Left ventricle myocardium inferior (tissue), 1 donor: ENCODE data around the gene MVB12B. TPM values are rescaled to one million over a fixed set of nuclear protein-coding genes. Genes with fewer than 3 reads are reported as not detected.

Experiments
- DNase-seq: peaks from one replicate; pipeline ENCODE4 v3.0.0-alpha.2; 2020
- H3K27ac ChIP-seq: fragments of 200-600 bp; replicated peaks from 2 replicates; pipeline ENCODE4 v1.8.0; 2021
- H3K27me3 ChIP-seq: fragments of 200-600 bp; 2 replicates; pipeline ENCODE4 v1.8.0; 2021; ENCODE audit warnings: low read depth
- H3K36me3 ChIP-seq: fragments of 200-600 bp; 2 replicates; pipeline ENCODE4 v1.8.0; 2021
- H3K4me1 ChIP-seq: fragments of 200-600 bp; 2 replicates; pipeline ENCODE4 v1.8.0; 2021
- H3K4me3 ChIP-seq: fragments of 200-600 bp; 2 replicates; pipeline ENCODE4 v1.8.0; 2021; ENCODE audit warnings: mild to moderate bottlenecking, moderate library complexity
- H3K9me3 ChIP-seq: fragments of 200-600 bp; replicated peaks from 2 replicates; pipeline ENCODE4 v1.8.0; 2021
- CTCF ChIP-seq: fragments of 200-600 bp; IDR thresholded peaks from 2 replicates; pipeline ENCODE4 v1.8.0; 2021; ENCODE audit warnings: antibody characterized with exemption, mild to moderate bottlenecking, borderline replicate concordance
- intact Hi-C: fragments of 100-400 bp; cut with micrococcal nuclease; formaldehyde crosslinking; loops from one replicate; pipeline ENCODE4 v1.11.0; 2022
- total RNA-seq: library from RNA; stranded (reverse); fragmentation: NEBNext Ultra II Directional; extraction: Animal tissue kit (Norgen Biotek cat#: 25700); gene quantifications from one replicate; pipeline ENCODE4 v1.2.1, GENCODE V29; 2021
- donor health status: DM: no; HTN: yes; CAD: no; lungs with severe emphysema.

The MVB12B gene
- total RNA-seq, 1 donor from 2014 or later, result 11.2 TPM

- Histone ChIP-seq H3K9me3 (peaks cover 43% of the 10 kb centered on the region), H3K27me3 (no peaks in the 10 kb centered on the region), H3K4me3 (no peak overlapping the region), H3K27ac (no peak overlapping the region), H3K4me1 (peaks cover 7% of the 10 kb centered on the region), H3K36me3 (peaks cover 10% of the 10 kb centered on the region)
- no peak for TF ChIP-seq CTCF
- no peak for DNase-seq
- intact Hi-C loops, result no loop called here
Measured at GRCh38 chr9:126361810-126362238, 35.2 kb downstream of the MVB12B start.

GRCh38 chr9:126363250-126363649, 36.6 kb downstream of the MVB12B start:
- peaks cover 10% of the 10 kb centered on the region for H3K36me3 ChIP-seq
- no peak for DNase-seq
- intact Hi-C loops, result no loop called here
- peaks cover 37% of the 10 kb centered on the region for H3K9me3 ChIP-seq
- no peaks in the 10 kb centered on the region for H3K27me3 ChIP-seq
- H3K4me3 ChIP-seq, result no peak overlapping the region
- peaks cover 9% of the 10 kb centered on the region for H3K4me1 ChIP-seq
- TF ChIP-seq CTCF, result no peak
- H3K27ac ChIP-seq, result no peak overlapping the region

GRCh38 chr9:126363847-126364671, 37.4 kb downstream of the MVB12B start:
- intact Hi-C loops, result no loop called here
- DNase-seq, result no peak
- H3K27ac ChIP-seq, result no peak overlapping the region
- no peak for TF ChIP-seq CTCF
- H3K4me1 ChIP-seq, result peaks cover 9% of the 10 kb centered on the region
- peaks cover 10% of the 10 kb centered on the region for H3K36me3 ChIP-seq
- no peak overlapping the region for H3K4me3 ChIP-seq
- H3K27me3 ChIP-seq, result no peaks in the 10 kb centered on the region
- H3K9me3 ChIP-seq, result peaks cover 37% of the 10 kb centered on the region

- no peak for TF ChIP-seq CTCF
- intact Hi-C loops, result no loop called here
Measured at GRCh38 chr9:126365780-126366179, 39.2 kb downstream of the MVB12B start.

DNA sequence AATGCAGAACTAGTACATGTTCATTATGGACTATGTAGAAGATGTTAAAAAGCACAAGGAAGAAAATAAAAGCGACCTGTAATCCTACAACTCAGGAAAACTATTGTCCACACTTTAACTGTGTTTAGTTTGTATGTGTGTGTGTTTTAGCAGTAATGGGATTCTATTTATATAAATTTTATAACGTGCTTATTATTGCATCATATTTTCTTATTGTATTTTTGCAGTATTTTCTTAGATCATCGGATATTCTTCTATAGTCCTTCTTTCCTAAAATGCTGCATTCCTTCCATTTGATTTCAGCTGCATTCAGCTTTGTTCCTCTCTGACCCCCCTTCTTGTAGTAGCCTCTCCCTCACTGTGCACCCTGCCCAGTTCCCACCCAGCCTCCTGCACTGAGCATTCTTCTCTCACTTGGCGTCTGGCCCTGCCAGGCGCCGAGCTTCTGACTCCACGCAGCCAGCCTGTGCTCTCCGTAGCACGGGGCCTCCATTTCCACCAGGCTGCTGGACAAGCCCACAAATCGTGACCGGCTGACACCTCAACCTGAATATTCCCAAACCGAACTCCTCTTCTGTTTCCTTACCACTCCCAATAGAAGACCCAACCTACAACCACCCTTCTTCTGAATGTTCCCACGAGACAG, 39.9 kb downstream of the MVB12B start:
- Histone ChIP-seq H3K36me3 (peaks cover 7% of the 10 kb centered on the region), H3K27me3 (no peaks in the 10 kb centered on the region), H3K4me1 (peaks cover 9% of the 10 kb centered on the region), H3K4me3 (no peak overlapping the region), H3K27ac (peak overlapping the region; percentile 45), H3K9me3 (peaks cover 16% of the 10 kb centered on the region)
- DNase-seq, result peak; percentile 34
- TF ChIP-seq CTCF, result no peak
- intact Hi-C loops, result no loop called here

More at GRCh38 chr9:126365780-126366179, 39.2 kb downstream of the MVB12B start:
- H3K36me3 ChIP-seq, result peaks cover 10% of the 10 kb centered on the region
- peaks cover 23% of the 10 kb centered on the region for H3K9me3 ChIP-seq
- no peaks in the 10 kb centered on the region for H3K27me3 ChIP-seq
- H3K27ac ChIP-seq, result no peak overlapping the region
- DNase-seq, result no peak
- H3K4me1 ChIP-seq, result peaks cover 9% of the 10 kb centered on the region
- H3K4me3 ChIP-seq, result no peak overlapping the region
